T-helper 2 cell treated with Interferon-gamma antibody and Interleukin-4, amounts not matched to agents 5 μg/mL and 100 μg/mL, for 36 hours (primary cell): ENCODE data around the gene ADRB1.

Experiments
- DNase-seq: peaks from one replicate; pipeline ENCODE4 v3.0.0; 2021; ENCODE audit warnings: low spot score
- H3K27ac Mint-ChIP-seq: one replicate; pipeline ENCODE4 v1.8.0; 2021; ENCODE audit warnings: mild to moderate bottlenecking, mixed read lengths
- H3K27me3 Mint-ChIP-seq: one replicate; pipeline ENCODE4 v1.8.0; 2021; ENCODE audit warnings: low read depth, mixed read lengths
- H3K36me3 Mint-ChIP-seq: one replicate; pipeline ENCODE4 v1.8.0; 2021; ENCODE audit warnings: low read depth, mixed read lengths
- H3K4me1 Mint-ChIP-seq: one replicate; pipeline ENCODE4 v1.8.0; 2021; ENCODE audit warnings: low read depth, mixed read lengths
- H3K4me3 Mint-ChIP-seq: one replicate; pipeline ENCODE4 v1.8.0; 2022; ENCODE audit warnings: mild to moderate bottlenecking, moderate library complexity, mixed read lengths
- H3K9me3 Mint-ChIP-seq: one replicate; pipeline ENCODE4 v1.8.0; 2021; ENCODE audit warnings: mixed read lengths

ADRB1 gene

GRCh38 chr10:114077815-114078219 lies 34.2 kb downstream of the ADRB1 start:
- Mint-ChIP-seq H3K36me3 (no peaks in the 10 kb centered on the region), H3K4me1 (peaks cover 8% of the 10 kb centered on the region), H3K27me3 (peaks cover 57% of the 10 kb centered on the region), H3K27ac (no peak overlapping the region), H3K4me3 (no peak overlapping the region), H3K9me3 (no peaks in the 10 kb centered on the region)
- no peak for DNase-seq

GRCh38 chr10:114078346-114078745 lies 34.7 kb downstream of the ADRB1 start:
- DNase-seq = no peak
- Mint-ChIP-seq H3K27me3 (peaks cover 55% of the 10 kb centered on the region), H3K9me3 (no peaks in the 10 kb centered on the region), H3K4me1 (peaks cover 7% of the 10 kb centered on the region), H3K4me3 (no peak overlapping the region), H3K27ac (no peak overlapping the region), H3K36me3 (no peaks in the 10 kb centered on the region)

DNA sequence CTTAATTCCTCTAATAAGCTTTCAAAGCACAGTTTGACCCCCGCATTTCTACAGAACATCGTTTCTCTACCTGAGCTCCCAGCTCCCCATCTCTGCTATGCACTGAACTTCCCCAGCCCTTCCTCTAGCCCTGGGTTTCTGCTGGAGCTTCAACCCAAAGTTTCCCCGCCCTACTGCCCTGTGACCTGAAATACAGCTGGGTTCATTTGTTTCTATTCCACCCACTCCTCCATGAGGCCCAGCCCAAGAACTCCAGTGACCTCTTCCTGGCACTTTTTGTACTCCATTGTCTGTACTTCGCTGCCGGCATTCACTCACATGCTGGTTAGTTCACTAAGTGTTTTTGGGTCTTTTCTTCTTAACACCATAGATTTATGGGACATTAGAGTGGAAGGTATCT lies 35.8 kb downstream of the ADRB1 start:
- peaks cover 50% of the 10 kb centered on the region for H3K27me3 Mint-ChIP-seq
- DNase-seq = no peak

DNA sequence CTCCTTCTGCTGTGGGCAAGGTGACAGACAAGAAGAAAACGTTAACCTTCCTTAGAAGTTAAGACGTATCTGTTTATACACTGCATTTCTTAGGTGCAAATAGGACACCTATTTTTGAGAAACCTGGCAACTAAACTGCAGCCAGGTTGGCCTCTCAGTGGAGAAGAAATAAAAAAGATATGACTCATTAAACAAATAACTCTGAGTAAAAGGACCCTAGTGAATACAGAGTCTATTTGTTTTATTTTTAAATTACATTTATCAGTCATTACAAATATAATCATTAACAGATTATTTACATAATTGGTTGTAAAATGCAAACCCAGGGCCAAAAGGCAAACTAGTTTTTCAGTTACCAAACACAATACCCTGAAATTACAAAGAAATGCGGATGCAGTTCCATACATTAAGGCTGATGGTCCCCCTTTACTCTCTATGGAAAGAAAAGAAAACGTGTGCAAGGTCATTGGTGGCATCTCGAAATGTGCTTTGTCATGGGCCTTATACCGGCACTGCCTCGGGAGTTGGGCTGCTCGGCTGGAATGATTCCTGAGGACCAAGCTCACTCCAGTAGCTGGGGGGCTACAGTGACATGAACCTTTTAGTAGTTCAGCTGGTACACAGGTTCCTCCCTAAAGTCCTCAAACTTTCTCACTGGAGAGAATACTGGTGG lies 38.4 kb downstream of the ADRB1 start:
- Mint-ChIP-seq H3K9me3 (no peaks in the 10 kb centered on the region), H3K27ac (no peak overlapping the region), H3K4me3 (no peak overlapping the region), H3K36me3 (no peaks in the 10 kb centered on the region), H3K4me1 (no peaks in the 10 kb centered on the region), H3K27me3 (peaks cover 33% of the 10 kb centered on the region)
- no peak for DNase-seq

More for the DNA sequence above, 35.8 kb downstream of the ADRB1 start:
- no peaks in the 10 kb centered on the region for H3K9me3 Mint-ChIP-seq
- H3K4me1 Mint-ChIP-seq = no peaks in the 10 kb centered on the region
- no peak overlapping the region for H3K27ac Mint-ChIP-seq
- H3K4me3 Mint-ChIP-seq = no peak overlapping the region
- no peaks in the 10 kb centered on the region for H3K36me3 Mint-ChIP-seq

- H3K27ac Mint-ChIP-seq = no peak overlapping the region
- no peaks in the 10 kb centered on the region for H3K9me3 Mint-ChIP-seq
- no peak overlapping the region for H3K4me3 Mint-ChIP-seq
- no peaks in the 10 kb centered on the region for H3K4me1 Mint-ChIP-seq
- H3K27me3 Mint-ChIP-seq = peaks cover 27% of the 10 kb centered on the region
- H3K36me3 Mint-ChIP-seq = no peaks in the 10 kb centered on the region
- no peak for DNase-seq
Observed at GRCh38 chr10:114083040-114083439, 39.4 kb downstream of the ADRB1 start.

- no peak overlapping the region for H3K4me3 Mint-ChIP-seq
- no peaks in the 10 kb centered on the region for H3K4me1 Mint-ChIP-seq
- DNase-seq = peak; percentile 23
- H3K36me3 Mint-ChIP-seq = no peaks in the 10 kb centered on the region
- no peak overlapping the region for H3K27ac Mint-ChIP-seq
- no peaks in the 10 kb centered on the region for H3K9me3 Mint-ChIP-seq
- peaks cover 27% of the 10 kb centered on the region for H3K27me3 Mint-ChIP-seq
Observed at GRCh38 chr10:114084215-114084614, 40.5 kb downstream of the ADRB1 start.

DNA sequence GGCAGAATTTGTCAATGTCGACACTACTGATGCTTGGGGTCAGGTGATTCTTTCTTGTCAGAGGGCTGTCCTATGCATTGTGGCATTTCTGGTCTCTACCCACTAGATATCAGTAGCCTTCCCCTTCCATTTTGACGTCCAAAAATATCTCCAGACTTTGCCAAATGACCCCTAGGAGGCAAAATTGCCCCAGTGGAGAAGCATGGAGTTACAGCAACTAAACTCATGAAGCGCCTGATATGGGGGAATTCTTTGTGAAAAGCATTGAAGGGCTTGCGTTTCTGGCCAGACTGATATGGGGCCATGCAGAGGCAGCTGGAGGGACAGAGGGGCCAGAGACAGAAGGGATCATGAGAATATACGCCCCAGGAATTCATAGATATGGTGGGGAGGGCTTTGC lies 43.6 kb downstream of the ADRB1 start:
- H3K27ac Mint-ChIP-seq = no peak overlapping the region
- no peaks in the 10 kb centered on the region for H3K9me3 Mint-ChIP-seq
- H3K4me3 Mint-ChIP-seq = no peak overlapping the region
- H3K4me1 Mint-ChIP-seq = no peaks in the 10 kb centered on the region
- peaks cover 19% of the 10 kb centered on the region for H3K27me3 Mint-ChIP-seq
- H3K36me3 Mint-ChIP-seq = no peaks in the 10 kb centered on the region
- DNase-seq = no peak

DNA sequence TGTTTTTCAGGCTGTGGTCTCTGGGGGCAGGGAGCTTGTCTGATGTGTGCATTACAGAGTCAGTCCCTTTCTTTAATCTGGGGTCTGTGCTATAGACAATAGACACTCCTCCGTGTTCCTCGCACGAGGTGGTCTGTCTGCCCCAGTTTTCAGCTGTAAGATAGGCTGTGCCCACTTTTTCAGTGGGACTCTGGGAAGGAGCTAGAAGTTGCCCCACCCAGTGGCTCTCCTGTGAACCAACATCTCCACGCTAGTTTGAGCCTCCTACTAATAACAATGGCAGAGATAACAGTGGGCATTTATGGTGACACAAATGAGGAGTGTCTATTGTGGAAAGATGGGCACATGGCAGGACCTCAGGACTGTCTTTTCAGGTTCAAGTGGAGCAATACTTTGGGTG lies 44.0 kb downstream of the ADRB1 start:
- Mint-ChIP-seq H3K36me3 (no peaks in the 10 kb centered on the region), H3K9me3 (no peaks in the 10 kb centered on the region), H3K27me3 (peaks cover 22% of the 10 kb centered on the region), H3K27ac (no peak overlapping the region), H3K4me1 (no peaks in the 10 kb centered on the region), H3K4me3 (no peak overlapping the region)
- DNase-seq = no peak

- Mint-ChIP-seq H3K4me3 (no peak overlapping the region), H3K4me1 (peaks cover 18% of the 10 kb centered on the region), H3K27me3 (peaks cover 62% of the 10 kb centered on the region), H3K9me3 (peaks cover 4% of the 10 kb centered on the region), H3K27ac (no peak overlapping the region), H3K36me3 (no peaks in the 10 kb centered on the region)
- DNase-seq = no peak
Observed at GRCh38 chr10:114094795-114095194, 51.1 kb downstream of the ADRB1 start.

DNA sequence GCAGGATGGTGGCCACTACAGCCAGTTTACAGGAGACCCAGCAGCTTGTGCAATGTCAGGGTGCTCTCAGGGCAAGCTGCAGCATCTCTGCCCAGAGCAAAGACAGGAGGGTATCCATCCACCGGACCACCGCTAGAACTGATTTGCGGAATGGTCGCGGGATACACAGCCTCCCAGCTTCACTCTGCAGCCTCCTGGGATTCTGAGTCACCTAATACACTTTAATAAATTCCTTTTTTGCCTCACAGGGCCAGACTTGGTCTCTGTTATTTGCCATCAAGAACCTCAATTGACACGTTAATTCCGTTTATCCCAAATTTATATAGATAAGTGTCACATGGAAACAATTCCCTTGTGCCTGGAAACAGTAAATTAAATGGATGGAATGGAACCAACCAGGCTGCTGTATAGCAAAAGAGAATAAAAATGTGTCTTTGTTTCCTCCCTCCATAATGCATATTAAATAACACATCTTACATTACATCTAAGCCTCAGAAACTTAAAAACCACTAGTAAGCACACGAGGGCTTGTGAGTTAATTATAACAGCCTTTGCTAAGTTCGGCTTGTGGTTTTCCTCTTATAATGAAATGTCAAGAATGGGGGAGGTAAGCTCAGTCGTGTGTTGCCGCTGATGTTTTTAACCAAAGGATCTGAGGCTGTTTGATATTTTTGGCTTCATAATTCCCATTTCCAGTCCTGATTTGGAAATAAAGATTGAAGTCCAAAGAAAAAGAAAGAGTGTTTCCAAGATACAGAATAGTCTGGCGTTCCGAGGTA lies 52.1 kb downstream of the ADRB1 start:
- H3K36me3 Mint-ChIP-seq = no peaks in the 10 kb centered on the region
- peak overlapping the region; percentile 15 for H3K4me3 Mint-ChIP-seq
- DNase-seq = no peak
- peaks cover 4% of the 10 kb centered on the region for H3K9me3 Mint-ChIP-seq
- H3K27me3 Mint-ChIP-seq = peaks cover 70% of the 10 kb centered on the region
- H3K4me1 Mint-ChIP-seq = peaks cover 27% of the 10 kb centered on the region
- no peak overlapping the region for H3K27ac Mint-ChIP-seq
